AG20443 (cell line): ENCODE measurements around the gene LTK.

ENCODE experiments used
- DNase-seq: peaks from one replicate; pipeline ENCODE4 v3.0.0; 2012; ENCODE audit warnings: low spot score, mixed read lengths

Gene LTK

GRCh38 chr15:41513506-41514227 is at the start of gene LTK:
Gene LTK, minus strand, starts transcription at chr15:41513827. Its CDS starts 118 bp downstream, at chr15:41513709.
- DNase-seq, result no peak

DNA sequence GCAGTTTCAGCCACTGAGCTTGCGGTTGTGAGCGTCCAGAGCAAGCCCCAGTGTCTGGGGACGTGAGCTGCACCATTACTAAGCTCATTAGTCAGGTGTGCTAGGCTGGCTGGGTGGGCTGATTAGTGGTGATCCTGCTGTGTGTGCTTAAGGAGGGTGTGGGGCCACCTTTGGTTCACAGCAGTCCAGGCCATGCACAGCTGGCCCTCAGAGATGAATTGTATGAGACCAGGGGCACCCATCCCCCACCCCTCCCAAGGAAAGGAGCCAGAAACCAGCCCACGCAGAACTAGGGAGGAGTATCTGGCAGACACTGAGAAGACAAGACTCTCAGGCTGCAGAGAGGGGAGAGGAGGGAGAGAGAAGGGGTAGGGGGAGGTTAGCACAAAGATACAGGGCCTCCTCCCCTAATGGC is 49.2 kb upstream of the LTK start:
- no peak for DNase-seq

- DNase-seq, result no peak
Observed at GRCh38 chr15:41562244-41562643, 48.6 kb upstream of the LTK start.

GRCh38 chr15:41561777-41562145 is 48.1 kb upstream of the LTK start:
- DNase-seq, result peak; percentile 44

GRCh38 chr15:41561104-41561776 is 47.6 kb upstream of the LTK start:
- no peak for DNase-seq

DNA sequence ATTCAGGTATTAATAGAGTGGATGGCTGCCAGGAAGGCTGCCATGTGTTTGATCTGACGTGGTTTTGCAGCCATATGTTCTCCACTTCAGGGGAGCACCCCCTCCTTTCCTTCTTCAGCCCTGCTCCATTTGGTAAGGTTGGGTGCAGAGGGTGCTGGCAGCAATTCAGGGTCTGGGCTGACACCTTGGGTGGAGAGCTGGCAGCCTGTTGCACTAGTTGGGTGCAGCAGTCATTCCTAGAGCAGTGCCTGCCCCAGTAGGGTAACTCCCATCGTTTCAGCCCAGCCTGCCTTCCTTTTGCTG is 46.9 kb upstream of the LTK start:
- no peak for DNase-seq

DNA sequence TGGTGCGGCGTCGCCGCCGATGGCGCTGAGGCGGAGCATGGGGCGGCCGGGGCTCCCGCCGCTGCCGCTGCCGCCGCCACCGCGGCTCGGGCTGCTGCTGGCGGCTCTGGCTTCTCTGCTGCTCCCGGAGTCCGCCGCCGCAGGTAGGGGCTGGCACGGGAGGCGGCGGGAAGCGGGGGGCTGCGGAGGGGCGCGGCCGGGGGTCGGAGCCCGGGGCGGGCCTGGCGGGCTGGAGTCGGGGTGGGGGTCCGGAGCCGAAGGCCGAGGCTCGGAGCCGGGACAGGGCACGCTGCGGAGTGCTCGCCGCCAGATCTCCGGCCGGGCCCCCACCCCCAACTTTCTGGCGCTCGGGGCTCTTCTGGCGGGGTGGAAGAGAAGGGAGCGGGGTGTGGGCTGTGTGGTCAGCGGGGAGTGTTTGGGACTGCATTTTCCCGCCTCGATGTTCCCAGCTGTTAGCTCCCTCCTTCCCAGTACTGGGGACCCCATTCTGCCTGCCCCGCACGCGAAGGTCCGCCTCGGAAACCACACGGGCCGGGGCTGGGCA is 45.7 kb upstream of the LTK start:
- peak; percentile 45 for DNase-seq

DNA sequence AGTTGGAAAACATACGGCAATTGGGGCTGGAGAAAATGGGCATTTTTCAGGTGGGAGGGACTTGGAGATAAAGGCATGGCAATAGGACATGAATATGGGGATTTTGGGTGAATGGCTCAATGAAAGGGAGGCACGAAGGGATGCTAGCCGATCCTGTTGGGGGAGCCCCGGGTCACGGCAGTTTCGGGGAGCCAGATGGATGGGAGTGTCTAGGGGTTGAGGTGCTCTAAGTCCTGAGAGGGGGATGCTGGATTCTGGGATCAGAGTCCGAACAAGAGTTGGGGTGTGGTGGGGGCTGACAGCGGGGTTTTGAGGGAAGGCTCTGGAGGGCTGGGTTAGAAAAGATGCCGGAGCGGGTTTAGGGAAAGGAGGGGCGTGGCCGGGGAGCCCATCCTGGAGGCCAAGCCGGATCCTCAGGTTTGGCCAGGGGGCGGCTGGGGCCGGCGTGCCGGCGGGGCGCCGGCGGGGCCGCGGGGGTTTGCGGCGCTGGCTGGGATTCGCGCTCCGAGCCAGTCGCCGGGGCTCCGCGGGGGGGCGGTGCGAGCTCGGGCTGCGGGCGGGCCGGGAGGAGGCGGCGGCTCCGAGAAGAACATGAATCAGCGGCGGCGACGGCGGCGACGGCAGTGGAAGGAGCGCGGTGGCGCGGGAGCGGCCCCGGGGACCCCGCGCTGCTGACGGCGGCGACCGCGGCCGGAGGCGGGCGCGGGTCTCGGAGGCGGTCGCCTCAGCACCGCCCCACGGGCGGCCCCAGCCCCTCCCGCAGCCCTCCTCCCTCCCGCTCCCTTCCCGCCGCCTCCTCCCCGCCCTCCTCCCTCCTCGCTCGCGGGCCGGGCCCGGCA is 45.0 kb upstream of the LTK start, which contains the start of gene TYRO3:
TYRO3 (plus strand) TSS at position 813 of the 839 bp plus-strand sequence. CDS start 46 bp downstream, outside the sequence.
- DNase-seq, result peak; percentile 90

DNA sequence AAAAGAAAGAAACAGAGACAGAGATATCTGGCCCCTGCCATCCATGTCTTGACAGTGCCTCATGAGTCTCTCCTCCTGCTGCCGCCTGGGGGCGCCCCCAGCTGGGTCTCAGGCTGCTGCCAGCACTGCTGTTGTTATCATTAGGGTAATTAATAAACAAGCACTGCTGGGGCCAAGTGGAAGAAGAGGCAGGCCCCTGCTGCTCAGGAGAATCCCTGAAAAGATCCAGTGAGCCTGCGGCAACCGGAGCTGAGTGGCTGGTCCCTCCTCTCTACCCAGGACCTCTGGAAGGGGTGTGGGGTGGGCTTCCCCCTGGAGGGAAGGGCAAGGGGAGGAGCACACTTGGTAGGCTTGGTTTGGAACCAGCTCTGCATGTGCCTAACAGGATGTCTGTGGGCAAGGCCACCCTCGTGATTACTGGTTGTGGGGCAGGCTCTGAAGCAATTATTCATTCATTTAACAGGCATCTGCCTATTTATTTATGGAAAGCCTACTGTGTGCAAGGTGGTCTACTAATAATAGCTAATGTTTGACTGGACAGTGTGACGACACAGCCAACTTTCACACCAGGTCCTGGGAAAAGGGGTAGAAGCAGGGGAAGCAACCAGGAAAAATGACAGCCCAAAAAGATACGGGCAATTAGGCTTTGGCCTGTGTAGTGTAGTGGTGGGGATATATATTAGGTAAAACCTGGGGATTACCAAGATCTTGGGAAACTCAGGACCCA is 44.2 kb upstream of the LTK start:
- peak; percentile 84 for DNase-seq

- no peak for DNase-seq
Observed at GRCh38 chr15:41556677-41557076, 43.0 kb upstream of the LTK start.

GRCh38 chr15:41554915-41555314 is 41.3 kb upstream of the LTK start:
- no peak for DNase-seq

DNA sequence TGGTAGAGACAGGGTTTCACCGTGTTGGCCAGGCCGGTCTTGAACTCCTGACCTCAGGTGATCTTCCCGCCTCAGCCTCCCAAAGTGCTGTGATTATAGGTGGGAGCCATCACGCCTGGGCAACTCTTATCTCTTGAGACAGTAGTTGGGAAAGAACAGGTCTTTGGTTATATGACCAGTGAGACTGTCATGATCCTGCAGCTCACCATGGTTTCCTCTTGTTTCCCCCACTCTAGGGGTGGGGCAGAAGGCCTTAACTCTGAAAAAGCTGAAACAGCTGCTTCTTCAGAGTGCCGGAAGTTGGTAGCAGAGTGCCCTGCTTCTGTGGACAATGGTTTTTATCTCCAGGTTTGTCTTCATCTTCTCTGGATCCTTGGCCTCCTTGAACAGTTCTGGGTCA is 40.7 kb upstream of the LTK start:
- no peak for DNase-seq

GRCh38 chr15:41553731-41554130 is 40.1 kb upstream of the LTK start:
- peak; percentile 47 for DNase-seq

GRCh38 chr15:41550066-41550775 is 36.6 kb upstream of the LTK start:
- DNase-seq, result no peak

- DNase-seq, result peak; percentile 55
Observed at GRCh38 chr15:41546851-41547786, 33.5 kb upstream of the LTK start.

DNA sequence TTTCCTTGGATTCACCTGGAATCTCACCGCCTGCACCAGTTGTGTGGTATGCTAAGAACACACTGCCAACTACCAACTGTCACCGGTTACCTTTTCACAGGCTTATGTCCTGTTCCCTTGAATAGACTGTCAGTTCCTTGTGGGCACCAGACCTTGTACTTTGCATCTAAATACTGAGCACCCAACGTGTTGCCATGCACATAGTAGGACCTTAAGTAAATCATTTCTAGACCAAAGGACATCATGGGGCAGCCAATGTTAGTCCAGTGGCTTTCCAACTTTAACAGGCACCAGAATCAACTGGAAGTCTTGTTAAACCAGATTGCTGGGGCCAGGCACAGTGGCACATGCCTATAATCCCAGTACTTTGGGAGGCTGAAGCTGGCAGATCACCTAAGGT is 31.6 kb upstream of the LTK start:
- no peak for DNase-seq

DNA sequence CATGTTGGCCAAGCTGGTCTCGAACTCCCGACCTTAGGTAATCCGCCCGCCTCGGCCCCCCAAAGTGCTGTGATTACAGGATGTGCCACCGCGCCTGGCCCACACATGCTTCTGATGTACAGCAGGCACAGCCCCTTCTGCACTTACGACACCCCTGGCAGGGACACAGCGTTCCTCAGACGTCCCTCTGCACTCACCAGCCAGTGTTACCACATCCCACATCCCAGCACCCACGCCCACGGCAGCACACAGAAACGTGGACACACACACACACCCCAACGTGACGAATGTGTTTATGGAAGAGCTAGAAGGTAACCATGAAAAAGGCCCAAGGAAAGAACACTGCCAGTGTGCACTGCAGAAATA is 31.0 kb upstream of the LTK start:
- peak; percentile 83 for DNase-seq

DNA sequence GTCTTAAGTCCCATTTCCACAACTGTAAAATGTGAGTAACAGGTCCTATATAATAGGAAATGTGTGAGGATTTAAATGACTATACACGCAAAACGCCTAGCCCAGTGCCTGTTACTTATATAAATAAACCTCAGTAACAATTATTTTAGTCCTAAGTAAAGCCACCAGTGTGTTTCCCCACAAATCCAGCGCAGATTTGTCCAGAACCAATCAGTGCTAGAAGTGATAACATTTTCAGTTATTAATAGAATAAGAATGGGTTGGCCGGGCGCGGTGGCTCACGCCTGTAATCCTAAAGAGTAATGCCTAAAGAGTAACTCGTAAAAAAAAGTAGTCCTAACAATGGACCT is 29.9 kb upstream of the LTK start:
- DNase-seq, result no peak

DNA sequence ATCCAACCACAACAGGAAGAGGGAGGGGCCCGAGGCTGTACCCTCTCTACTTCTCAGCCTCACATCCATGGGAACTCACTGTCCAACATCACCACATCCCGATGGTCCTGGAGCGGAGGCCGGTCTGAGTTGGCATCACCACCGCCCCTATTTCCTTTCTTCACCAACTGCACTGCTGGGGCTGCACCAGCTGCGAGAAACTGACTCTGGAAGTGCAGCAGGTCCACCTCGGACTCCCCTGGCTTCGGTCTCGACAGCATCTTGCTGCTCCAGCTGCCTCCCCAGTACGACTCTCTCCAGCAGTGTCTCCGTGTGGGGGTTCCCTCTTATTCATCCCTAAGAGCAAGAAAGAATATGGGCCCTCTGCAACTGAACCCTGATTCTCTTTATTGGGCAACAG is 23.2 kb upstream of the LTK start:
- no peak for DNase-seq

GRCh38 chr15:41535544-41535943 is 21.9 kb upstream of the LTK start:
- no peak for DNase-seq
